ENCODE measurements around the gene AKAP13. TPM values are rescaled to one million over a fixed set of nuclear protein-coding genes. Genes with fewer than 3 reads are reported as not detected.

Gene AKAP13
- total and polyA plus RNA-seq, 2 of the 8 experiments (the other 6 are each of a cell fraction or from before 2014, with no cell fraction given) = 14.0 to 46.2 TPM

DNA sequence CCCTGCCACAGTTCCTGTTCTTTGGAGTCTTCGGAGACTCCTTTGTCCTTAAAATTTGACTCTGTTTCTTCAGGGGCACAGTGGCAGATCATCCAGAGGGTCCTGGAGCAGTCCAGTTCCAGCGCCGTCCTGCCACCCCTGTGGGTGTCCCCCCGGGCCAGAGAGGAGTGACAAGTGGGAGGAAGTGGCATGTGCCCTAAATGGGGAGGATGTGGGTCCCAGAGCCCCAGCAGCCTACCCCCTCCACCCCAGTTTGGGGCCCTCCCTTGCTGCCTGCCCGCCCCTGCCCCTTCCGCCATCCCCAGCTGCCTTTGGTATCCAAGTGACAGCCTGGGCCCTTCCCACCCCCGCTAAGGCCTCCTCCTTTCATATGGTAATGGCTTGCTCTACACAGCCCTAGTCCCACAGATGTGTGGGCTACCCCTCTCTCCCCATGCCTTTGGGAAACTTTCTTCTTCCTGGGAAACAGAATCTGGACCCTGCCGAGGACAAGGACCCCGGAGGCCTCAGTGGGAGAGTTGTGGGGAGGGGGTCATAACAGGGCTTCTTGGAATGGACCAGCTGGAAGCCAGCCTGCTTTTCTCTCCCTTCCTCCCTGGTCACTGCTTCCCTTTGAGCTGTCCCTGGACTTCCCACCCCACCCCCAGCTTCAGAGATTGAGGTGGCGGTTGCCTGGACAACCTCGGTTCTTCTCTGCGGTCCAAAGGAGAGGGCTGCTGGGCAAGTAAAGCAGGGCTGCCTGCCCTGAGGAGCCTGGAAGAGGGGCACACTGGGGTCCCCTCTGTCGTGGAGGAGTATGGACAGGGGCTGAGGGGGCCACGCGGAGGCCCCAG is 371.1 kb downstream of the AKAP13 start:
- WGBS, 2 experiments (ENCODE audit: extremely low coverage in 1 of 2, insufficient coverage in 1 of 2, insufficient read length in 1 of 2, insufficient replicate concordance in 2 of 2, low coverage in 1 of 2, low lambda C conversion rate in 2 of 2, missing lambda C conversion rate in 1 of 2) = 21% methylated on average over 10 of the region's 15 CpGs; no CpG with 5 or more reads in 1 of the 2 experiments
- peak overlapping the region in 3 of 4 experiments; percentile 20 to 50 (median 32); a peak in 4 of 8 replicates for H3K4me3 ChIP-seq (ENCODE audit: extremely low read depth in 1 of 4, insufficient read depth in 2 of 4, low read depth in 3 of 4, low read length in 4 of 4)

More for the DNA sequence above, 371.1 kb downstream of the AKAP13 start:
- peak overlapping the region; percentile 46 for H2BK5ac ChIP-seq (ENCODE audit: low read depth, low read length)
- H3K79me2 ChIP-seq (ENCODE audit: control insufficient read depth in 1 of 2, insufficient read depth in 2 of 2, low read length in 2 of 2) = no peaks in the 10 kb centered on the region
- H4K91ac ChIP-seq (replicated peaks; ENCODE audit: insufficient read length, low read length) = peak overlapping the region; percentile 25
- no peak overlapping the region for H2AK5ac ChIP-seq (ENCODE audit: low read depth, low read length)
- H4K5ac ChIP-seq (ENCODE audit: insufficient read length, low read depth, low read length) = peak overlapping the region; percentile 47
- H3K23ac ChIP-seq (ENCODE audit: insufficient read length) = no peak overlapping the region
- FAIRE-seq = peak; percentile 19
- H3K9me3 ChIP-seq (ENCODE audit: insufficient read depth in 2 of 2, low read depth in 1 of 2, low read length in 1 of 2) = no peaks in the 10 kb centered on the region
- peak overlapping the region; percentile 63 for H3K56ac ChIP-seq (replicated peaks; ENCODE audit: insufficient read length, low read depth, low read length)
- no peak overlapping the region for H3K14ac ChIP-seq (ENCODE audit: insufficient read length)
- no peaks in the 10 kb centered on the region for H3K27me3 ChIP-seq (replicated peaks in 1 of 4; ENCODE audit: control insufficient read depth in 3 of 4, extremely low read depth in 1 of 4, insufficient read depth in 3 of 4, low read length in 3 of 4)
- peaks cover 6 to 45% (median 33%) of the 10 kb centered on the region in 4 experiments for H3K4me1 ChIP-seq (replicated peaks in 1 of 4; ENCODE audit: control insufficient read depth in 3 of 4, insufficient read depth in 4 of 4, low read length in 3 of 4)
- 0 out of 2 replicates have a peak overlapping the region, but pooled peaks have one; percentile 37 for H3K27ac ChIP-seq (ENCODE audit: low read depth, low read length)
- H4K8ac ChIP-seq (ENCODE audit: extremely low read depth, insufficient read depth, low read length) = no peak overlapping the region
- no peak overlapping the region for H3K9ac ChIP-seq (replicated peaks in 1 of 4; ENCODE audit: extremely low read depth in 1 of 4, low read depth in 3 of 4, low read length in 3 of 4)
- peaks cover 2% of the 10 kb centered on the region; the same call in 1 of the 2 replicates for H3K23me2 ChIP-seq (ENCODE audit: low read depth, low read length)
- peaks cover 0 to 4% of the 10 kb centered on the region in 2 experiments for H4K20me1 ChIP-seq (replicated peaks in 1 of 2; ENCODE audit: control insufficient read depth in 1 of 2, insufficient read depth in 2 of 2, low read length in 2 of 2)
- H2AFZ ChIP-seq (ENCODE audit: low read length) = no peak overlapping the region
- TF ChIP-seq TEAD4 (IDR thresholded peaks at IDR 0.05; ENCODE audit: low read depth, low read length) (no peak), EGR1 (IDR thresholded peaks at IDR 0.05; ENCODE audit: borderline replicate concordance, low read depth, low read length) (peak; percentile 88), GTF2F1 (IDR thresholded peaks at IDR 0.05; ENCODE audit: borderline replicate concordance, low read depth, low read length) (no peak), POLR2A (IDR thresholded peaks at IDR 0.05; ENCODE audit: control extremely low read depth in 1 of 2, low read depth in 2 of 2, low read length in 2 of 2) (0 out of 3 replicates have a peak, but pooled peaks of 1 of the 2 experiments have one; percentile 44), TCF12 (IDR thresholded peaks at IDR 0.05; ENCODE audit: low read depth, low read length) (0 out of 2 replicates have a peak, but pooled peaks have one; percentile 7), POU5F1 (IDR thresholded peaks at IDR 0.05; ENCODE audit: low read depth, low read length) (no peak), ASH2L (IDR thresholded peaks at IDR 0.05; ENCODE audit: low read length) (peak; percentile 52), SIN3A (conservative IDR thresholded peaks at IDR 0.05 in 1 of 2, IDR thresholded peaks at IDR 0.05 in 1 of 2; ENCODE audit: low read depth in 1 of 2, low read length in 2 of 2) (no peak), POLR2AphosphoS5 (IDR thresholded peaks at IDR 0.05; ENCODE audit: low read depth, low read length) (peak; percentile 37; the same call in 1 of the 2 replicates), KDM4A (IDR thresholded peaks at IDR 0.05; ENCODE audit: low read depth, low read length, severe bottlenecking) (peak; percentile 19), TAF1 (IDR thresholded peaks at IDR 0.05; ENCODE audit: low read depth, low read length) (0 out of 2 replicates have a peak, but pooled peaks have one; percentile 12)
- H3K18ac ChIP-seq (ENCODE audit: extremely low read depth, low read length) = peak overlapping the region; percentile 78
- no peaks in the 10 kb centered on the region; the same call in 1 of the 2 replicates for H3K79me1 ChIP-seq (ENCODE audit: low read depth, low read length)
- H3K36me3 ChIP-seq (ENCODE audit: control insufficient read depth in 2 of 4, insufficient read depth in 4 of 4, low read length in 3 of 4) = peaks cover 0 to 16% (median under 1%) of the 10 kb centered on the region in 4 experiments; a peak in 3 of 8 replicates
- H3K4ac ChIP-seq (replicated peaks; ENCODE audit: insufficient read length, low read depth, low read length) = no peak overlapping the region
- peak overlapping the region; percentile 28 for H2BK120ac ChIP-seq (replicated peaks; ENCODE audit: low read depth, low read length)
- ChIA-PET POLR2A (ENCODE audit: partially characterized antibody) (interaction anchor here (0.6 to 3.7 kb wide), 8 partner anchors 9 to 57 kb away, joined by 3 to 22 read pairs (median 4); partner anchors contain the start of gene KLHL25), CTCF (ENCODE audit: partially characterized antibody) (interaction anchor here (0.7 to 4.8 kb wide), 9 partner anchors 17 to 89 kb away, joined by 3 to 20 read pairs (median 5); no protein-coding TSS in a partner anchor)
- DNase-seq (ENCODE audit: low read depth in 1 of 2, low spot score in 2 of 2) = peak in 1 of 2 experiments; percentile 77
- peak overlapping the region; percentile 81; the same call in 1 of the 2 replicates for H2BK15ac ChIP-seq (ENCODE audit: low read length)
- H2BK12ac ChIP-seq (ENCODE audit: low read depth, low read length) = 0 out of 2 replicates have a peak overlapping the region, but pooled peaks have one; percentile 90
- H2BK20ac ChIP-seq (ENCODE audit: low read length) = no peak overlapping the region
- H3K4me2 ChIP-seq (ENCODE audit: insufficient read depth in 1 of 2, low read depth in 2 of 2, low read length in 2 of 2) = peak overlapping the region; percentile 64 to 81

Measured in H1 (cell line).